Skeletal muscle tissue (tissue), 4 donors: Measurements from ENCODE around the gene CIAO2B. TPM values are rescaled to one million over a fixed set of nuclear protein-coding genes. Genes with fewer than 3 reads are reported as not detected.
A peak's percentile ranks its signal among the peaks of the same experiment; 100 is the strongest.

Source experiments
- H3K27ac ChIP-seq: one replicate; pipeline ENCODE4 v1.7.0; 2013; ENCODE audit warnings: mild to moderate bottlenecking, low read depth, low read length, inconsistent platforms
- H3K27me3 ChIP-seq, 3 donors: one replicate each; pipeline ENCODE4 v1.7.0; 2013; ENCODE audit warnings: low read length in 3 of 3; ENCODE audit not compliant: control insufficient read depth in 3 of 3, insufficient read depth in 3 of 3
- H3K36me3 ChIP-seq, 3 donors: one replicate each; pipeline ENCODE4 v1.7.0; 2013; ENCODE audit warnings: low read length in 3 of 3; ENCODE audit not compliant: control insufficient read depth in 3 of 3, insufficient read depth in 3 of 3
- H3K4me1 ChIP-seq, 3 donors: one replicate each; pipeline ENCODE4 v1.7.0; 2013; ENCODE audit warnings: low read length in 3 of 3, mild to moderate bottlenecking in 3 of 3; ENCODE audit not compliant: control insufficient read depth in 3 of 3, insufficient read depth in 3 of 3
- H3K4me3 ChIP-seq, 3 donors: one replicate each; pipeline ENCODE4 v1.7.0; 2013; ENCODE audit warnings: low read length in 3 of 3
- H3K9ac ChIP-seq, 3 donors: one replicate each; pipeline ENCODE4 v1.7.0; 2013; ENCODE audit warnings: low read length in 3 of 3, mild to moderate bottlenecking in 3 of 3, moderate library complexity in 2 of 3, low read depth in 1 of 3
- H3K9me3 ChIP-seq, 3 donors: one replicate each; pipeline ENCODE4 v1.7.0; 2013; ENCODE audit warnings: low read length in 3 of 3; ENCODE audit not compliant: control insufficient read depth in 3 of 3
- total RNA-seq: library from RNA; depleted of rRNA; stranded (reverse); fragments of >200 nt; gene quantifications from one replicate; pipeline ENCODE4 v1.2.3, GENCODE V29; 2014
- donor health status: Osteomylitis.

The CIAO2B gene
- total RNA-seq, 1 donor from 2014 or later = 95.0 TPM

GRCh38 chr16:66923866-66924265 is 10.3 kb downstream of the CIAO2B start:
- peaks cover 0 to 7% (median 0%) of the 10 kb centered on the region in 3 donors for H3K27me3 ChIP-seq
- peak overlapping the region; percentile 82 to 88 (median 84) for H3K4me3 ChIP-seq

GRCh38 chr16:66923247-66923731 is 10.9 kb downstream of the CIAO2B start:
- H3K9ac ChIP-seq = peak overlapping the region; percentile 72 to 91 (median 89)

More at GRCh38 chr16:66923866-66924265, 10.3 kb downstream of the CIAO2B start:
- peak overlapping the region; percentile 72 to 91 (median 89) for H3K9ac ChIP-seq
- H3K36me3 ChIP-seq = peaks cover 13 to 24% (median 15%) of the 10 kb centered on the region in 3 donors
- H3K9me3 ChIP-seq = no peaks in the 10 kb centered on the region
- peaks cover 58 to 84% (median 81%) of the 10 kb centered on the region in 3 donors for H3K4me1 ChIP-seq
- peak overlapping the region; percentile 98 for H3K27ac ChIP-seq

GRCh38 chr16:66921729-66922450 is 12.3 kb downstream of the CIAO2B start:
- peaks cover 13 to 24% (median 15%) of the 10 kb centered on the region in 3 donors for H3K36me3 ChIP-seq
- peak overlapping the region in 2 of 3 donors; percentile 35 to 43 for H3K4me3 ChIP-seq
- H3K27ac ChIP-seq = peak overlapping the region; percentile 81
- H3K27me3 ChIP-seq = peaks cover 0 to 7% (median 0%) of the 10 kb centered on the region in 3 donors
- H3K9ac ChIP-seq = peak overlapping the region in 2 of 3 donors; percentile 6 to 54
- peaks cover 39 to 68% (median 62%) of the 10 kb centered on the region in 3 donors for H3K4me1 ChIP-seq
- no peaks in the 10 kb centered on the region for H3K9me3 ChIP-seq

More at GRCh38 chr16:66923247-66923731, 10.9 kb downstream of the CIAO2B start:
- H3K4me3 ChIP-seq = peak overlapping the region; percentile 82 to 88 (median 84)
- peak overlapping the region; percentile 98 for H3K27ac ChIP-seq
- H3K36me3 ChIP-seq = peaks cover 13 to 24% (median 15%) of the 10 kb centered on the region in 3 donors
- H3K9me3 ChIP-seq = no peaks in the 10 kb centered on the region
- H3K27me3 ChIP-seq = peaks cover 0 to 7% (median 0%) of the 10 kb centered on the region in 3 donors
- H3K4me1 ChIP-seq = peaks cover 53 to 82% (median 76%) of the 10 kb centered on the region in 3 donors

GRCh38 chr16:66920924-66921680 is 13.1 kb downstream of the CIAO2B start:
- Histone ChIP-seq H3K36me3 (peaks cover 13 to 24% (median 15%) of the 10 kb centered on the region in 3 donors), H3K9ac (peak overlapping the region in 1 of 3 donors; percentile 69), H3K4me1 (peaks cover 32 to 60% (median 54%) of the 10 kb centered on the region in 3 donors), H3K9me3 (no peaks in the 10 kb centered on the region), H3K27me3 (peaks cover 0 to 7% (median 2%) of the 10 kb centered on the region in 3 donors), H3K4me3 (peak overlapping the region in 2 of 3 donors; percentile 29 to 43), H3K27ac (peak overlapping the region; percentile 81)

GRCh38 chr16:66920299-66920590 is 14.0 kb downstream of the CIAO2B start:
- peak overlapping the region in 1 of 3 donors; percentile 64 for H3K9ac ChIP-seq
- peak overlapping the region; percentile 81 for H3K27ac ChIP-seq
- peaks cover 13 to 24% (median 15%) of the 10 kb centered on the region in 3 donors for H3K36me3 ChIP-seq
- no peak overlapping the region for H3K4me3 ChIP-seq
- H3K9me3 ChIP-seq = no peaks in the 10 kb centered on the region
- peaks cover 28 to 53% (median 46%) of the 10 kb centered on the region in 3 donors for H3K4me1 ChIP-seq
- peaks cover 0 to 7% (median 3%) of the 10 kb centered on the region in 3 donors for H3K27me3 ChIP-seq

- Histone ChIP-seq H3K4me1 (peaks cover 28 to 53% (median 45%) of the 10 kb centered on the region in 3 donors), H3K4me3 (peak overlapping the region in 1 of 3 donors; percentile 13), H3K27ac (peak overlapping the region; percentile 81), H3K27me3 (peaks cover 0 to 7% (median 3%) of the 10 kb centered on the region in 3 donors), H3K9ac (peak overlapping the region in 2 of 3 donors; percentile 38 to 64), H3K9me3 (no peaks in the 10 kb centered on the region), H3K36me3 (peaks cover 13 to 24% (median 14%) of the 10 kb centered on the region in 3 donors)
Observed at GRCh38 chr16:66919569-66920298, 14.5 kb downstream of the CIAO2B start.

GRCh38 chr16:66918803-66919568 is 15.2 kb downstream of the CIAO2B start, which contains the start of gene CDH16:
Gene CDH16, minus strand, starts transcription at chr16:66918885. Its CDS starts 820 bp downstream, at chr16:66918065.
- Histone ChIP-seq H3K9ac (peak within 1 kb of the TSS in 2 of 3 donors; percentile 38 to 64), H3K36me3 (peaks cover 9 to 22% (median 10%) of the 10 kb centered on the region in 3 donors), H3K27me3 (peaks cover 0 to 7% (median 3%) of the 10 kb centered on the region in 3 donors), H3K4me3 (peak within 1 kb of the TSS in 1 of 3 donors; percentile 13), H3K27ac (peak within 1 kb of the TSS; percentile 81), H3K9me3 (no peaks in the 10 kb centered on the region), H3K4me1 (peaks cover 30 to 51% (median 50%) of the 10 kb centered on the region in 3 donors)

GRCh38 chr16:66918355-66918754 is 15.8 kb downstream of the CIAO2B start:
- H3K4me1 ChIP-seq = peaks cover 33 to 50% (median 48%) of the 10 kb centered on the region in 3 donors
- H3K36me3 ChIP-seq = peaks cover 3 to 16% (median 4%) of the 10 kb centered on the region in 3 donors
- no peak overlapping the region for H3K9ac ChIP-seq
- peak overlapping the region; percentile 81 for H3K27ac ChIP-seq
- H3K27me3 ChIP-seq = peaks cover 0 to 5% (median 3%) of the 10 kb centered on the region in 3 donors
- no peaks in the 10 kb centered on the region for H3K9me3 ChIP-seq
- H3K4me3 ChIP-seq = no peak overlapping the region
